ENCODE measurements around the gene RNF121. TPM values are rescaled to one million over a fixed set of nuclear protein-coding genes. Genes with fewer than 3 reads are reported as not detected.

The RNF121 gene
- total and polyA plus RNA-seq, 2 donors (not counting 1 experiment from before 2014, with no cell fraction given): 29.6 to 48.6 TPM

GRCh38 chr11:71992136-71992730, 63.4 kb downstream of the RNF121 start:
- no peak overlapping the region for H3K27ac ChIP-seq (ENCODE audit: insufficient read depth, low read length)
- no peak for TF ChIP-seq CTCF (conservative IDR thresholded peaks at IDR 0.05 in 1 of 2, IDR thresholded peaks at IDR 0.05 in 1 of 2; ENCODE audit: low read depth in 1 of 2, low read length in 2 of 2)
- no peak for TF ChIP-seq EZH2 (IDR thresholded peaks at IDR 0.05; ENCODE audit: low read length, missing control alignments)
- no peak for DNase-seq (ENCODE audit: low read depth in 2 of 2)
- peaks cover 7% of the 10 kb centered on the region for H3K4me1 ChIP-seq (ENCODE audit: control insufficient read depth, extremely low read depth, insufficient read depth, low read length)
- H2AFZ ChIP-seq (ENCODE audit: low read length): no peak overlapping the region
- H3K27me3 ChIP-seq (ENCODE audit: control insufficient read depth, insufficient read depth, low read length): no peaks in the 10 kb centered on the region
- H3K9ac ChIP-seq (ENCODE audit: insufficient read depth, low read length): no peak overlapping the region
- H3K4me2 ChIP-seq (ENCODE audit: extremely low read depth, insufficient read depth, low read length): no peak overlapping the region
- H3K79me2 ChIP-seq (ENCODE audit: control insufficient read depth, insufficient read depth, low read length): no peaks in the 10 kb centered on the region
- H3K4me3 ChIP-seq (replicated peaks in 1 of 4; ENCODE audit: control extremely low read depth in 1 of 4, insufficient read depth in 1 of 4, low read depth in 3 of 4, low read length in 4 of 4): no peak overlapping the region
- H4K20me1 ChIP-seq (ENCODE audit: control insufficient read depth, extremely low read depth, insufficient read depth, low read length): no peaks in the 10 kb centered on the region
- peaks cover 2% of the 10 kb centered on the region for H3K36me3 ChIP-seq (ENCODE audit: control insufficient read depth, insufficient read depth, low read length)
- H3K9me3 ChIP-seq (ENCODE audit: control insufficient read depth, insufficient read depth, low read depth, low read length): no peaks in the 10 kb centered on the region

GRCh38 chr11:71994786-71995185, 65.9 kb downstream of the RNF121 start:
- H3K27ac ChIP-seq (ENCODE audit: insufficient read depth, low read length): no peak overlapping the region
- no peak overlapping the region for H2AFZ ChIP-seq (ENCODE audit: low read length)
- DNase-seq (ENCODE audit: low read depth in 2 of 2): no peak
- no peak for TF ChIP-seq EZH2 (IDR thresholded peaks at IDR 0.05; ENCODE audit: low read length, missing control alignments)
- TF ChIP-seq CTCF (conservative IDR thresholded peaks at IDR 0.05 in 1 of 2, IDR thresholded peaks at IDR 0.05 in 1 of 2; ENCODE audit: low read depth in 1 of 2, low read length in 2 of 2): no peak
- H3K4me2 ChIP-seq (ENCODE audit: extremely low read depth, insufficient read depth, low read length): no peak overlapping the region
- H3K4me1 ChIP-seq (ENCODE audit: control insufficient read depth, extremely low read depth, insufficient read depth, low read length): peaks cover 1% of the 10 kb centered on the region
- H4K20me1 ChIP-seq (ENCODE audit: control insufficient read depth, extremely low read depth, insufficient read depth, low read length): no peaks in the 10 kb centered on the region
- no peak overlapping the region for H3K9ac ChIP-seq (ENCODE audit: insufficient read depth, low read length)
- H3K4me3 ChIP-seq (replicated peaks in 1 of 4; ENCODE audit: control extremely low read depth in 1 of 4, insufficient read depth in 1 of 4, low read depth in 3 of 4, low read length in 4 of 4): no peak overlapping the region
- no peaks in the 10 kb centered on the region for H3K9me3 ChIP-seq (ENCODE audit: control insufficient read depth, insufficient read depth, low read depth, low read length)
- H3K36me3 ChIP-seq (ENCODE audit: control insufficient read depth, insufficient read depth, low read length): peaks cover 2% of the 10 kb centered on the region
- H3K79me2 ChIP-seq (ENCODE audit: control insufficient read depth, insufficient read depth, low read length): no peaks in the 10 kb centered on the region
- no peaks in the 10 kb centered on the region for H3K27me3 ChIP-seq (ENCODE audit: control insufficient read depth, insufficient read depth, low read length)

- Histone ChIP-seq H4K20me1 (ENCODE audit: control insufficient read depth, extremely low read depth, insufficient read depth, low read length) (no peaks in the 10 kb centered on the region), H3K9me3 (ENCODE audit: control insufficient read depth, insufficient read depth, low read depth, low read length) (no peaks in the 10 kb centered on the region), H3K36me3 (ENCODE audit: control insufficient read depth, insufficient read depth, low read length) (peaks cover 1% of the 10 kb centered on the region), H3K27me3 (ENCODE audit: control insufficient read depth, insufficient read depth, low read length) (no peaks in the 10 kb centered on the region), H3K4me1 (ENCODE audit: control insufficient read depth, extremely low read depth, insufficient read depth, low read length) (peaks cover 3% of the 10 kb centered on the region), H3K79me2 (ENCODE audit: control insufficient read depth, insufficient read depth, low read length) (no peaks in the 10 kb centered on the region), H3K27ac (ENCODE audit: insufficient read depth, low read length) (no peak overlapping the region), H3K4me3 (replicated peaks in 1 of 4; ENCODE audit: control extremely low read depth in 1 of 4, insufficient read depth in 1 of 4, low read depth in 3 of 4, low read length in 4 of 4) (no peak overlapping the region), H3K9ac (ENCODE audit: insufficient read depth, low read length) (no peak overlapping the region), H3K4me2 (ENCODE audit: extremely low read depth, insufficient read depth, low read length) (no peak overlapping the region), H2AFZ (ENCODE audit: low read length) (no peak overlapping the region)
- DNase-seq (ENCODE audit: low read depth in 2 of 2): no peak
- TF ChIP-seq EZH2 (IDR thresholded peaks at IDR 0.05; ENCODE audit: low read length, missing control alignments) (no peak), CTCF (conservative IDR thresholded peaks at IDR 0.05 in 1 of 2, IDR thresholded peaks at IDR 0.05 in 1 of 2; ENCODE audit: low read depth in 1 of 2, low read length in 2 of 2) (no peak)
These were observed 67.0 kb downstream of the RNF121 start for GRCh38 chr11:71995726-71996291.

Measured in fibroblast of lung (primary cell).